Measurements from ENCODE around the gene RNF13.

- TF ChIP-seq CTCF (IDR thresholded peaks at IDR 0.05; ENCODE audit: extremely low read depth in 1 of 2, insufficient read depth in 1 of 2, low read depth in 1 of 2, low read length in 2 of 2), result no peak
- no peak for TF ChIP-seq FOS (IDR thresholded peaks at IDR 0.05; ENCODE audit: borderline replicate concordance, insufficient read depth, low read length)
- no peak for TF ChIP-seq POLR2A (IDR thresholded peaks at IDR 0.05; ENCODE audit: low read depth, low read length)
Measured at GRCh38 chr3:150006794-150007193, 193.8 kb downstream of the RNF13 start.

All from endothelial cell of umbilical vein (primary cell).